SHP77 treated with DMSO at 0.1 percent for 48 hours (cell line): ENCODE data around the gene CTH.
"Not testable (repeated sequence)": the region's sequence is repeated elsewhere in the genome, so short reads cannot be mapped to it uniquely, and the experiment has no call there.

Experiments
- DNase-seq: peaks from one replicate; lab custom pipeline; 2025; lab: John Stamatoyannopoulos, UW

The CTH gene

GRCh38 chr1:70455291-70455690, 44.2 kb downstream of the CTH start:
- DNase-seq: no peak

- DNase-seq: no peak
Observed at GRCh38 chr1:70458131-70458530, 47.1 kb downstream of the CTH start.

DNA sequence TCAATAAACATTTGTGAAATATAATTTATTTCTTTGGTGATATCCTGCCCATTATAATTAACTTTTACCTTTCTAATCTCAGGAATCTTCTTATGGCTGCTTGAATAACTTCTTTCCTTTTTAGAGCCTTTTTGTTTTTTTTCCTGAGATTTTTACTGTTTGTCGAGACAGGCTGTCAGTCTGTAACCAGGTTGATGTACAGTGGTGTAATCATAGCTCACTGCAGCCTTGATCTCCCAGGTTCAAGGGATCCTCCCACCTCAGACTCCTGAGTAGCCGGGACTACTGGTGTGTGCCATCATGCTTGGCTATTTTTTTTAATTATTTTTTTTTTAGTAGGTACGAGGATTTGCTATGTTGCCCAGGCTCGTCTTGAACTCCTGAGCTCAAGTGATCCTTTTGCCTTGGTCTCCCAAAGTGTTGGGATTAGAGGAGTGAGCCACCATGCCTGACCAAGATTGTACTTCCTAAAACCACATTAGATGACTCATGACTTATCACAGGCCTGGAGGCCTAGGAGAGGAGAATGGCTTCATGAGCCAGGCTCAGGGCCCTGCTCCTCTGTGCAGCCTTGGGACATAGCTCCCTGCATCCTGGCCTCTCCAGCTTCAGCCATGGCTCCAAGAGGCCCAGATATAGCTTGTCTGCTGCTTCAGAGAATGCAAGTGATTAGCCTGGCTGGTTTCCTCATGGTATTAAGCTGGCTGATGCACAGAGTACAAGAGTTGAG, 48.6 kb downstream of the CTH start:
- DNase-seq: no peak

- DNase-seq: not testable (repeated sequence)
Observed at GRCh38 chr1:70460740-70461713, 50.0 kb downstream of the CTH start.

- no peak for DNase-seq
Observed at GRCh38 chr1:70462611-70463010, 51.5 kb downstream of the CTH start.

GRCh38 chr1:70465911-70466310, 54.8 kb downstream of the CTH start:
- no peak for DNase-seq

DNA sequence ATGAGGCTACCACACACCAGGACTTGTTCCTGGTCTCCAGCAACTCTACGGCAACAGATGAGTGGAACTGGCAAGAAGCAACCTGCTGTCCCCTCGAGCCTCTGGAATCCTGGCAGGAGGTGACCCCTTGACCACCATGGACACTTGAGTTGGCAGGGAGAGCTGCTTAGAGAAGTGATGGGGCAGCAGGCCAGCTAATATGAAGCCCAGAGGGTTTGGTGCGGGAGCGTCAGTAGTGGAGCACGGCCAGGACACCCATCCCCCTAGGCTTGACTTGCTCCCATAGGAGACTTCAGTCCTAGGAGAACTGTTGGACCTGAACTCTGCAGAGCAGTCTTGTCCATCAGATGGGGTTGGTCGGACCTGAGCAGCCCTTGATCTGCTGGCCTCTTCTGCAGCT, 56.5 kb downstream of the CTH start:
- DNase-seq: no peak

DNA sequence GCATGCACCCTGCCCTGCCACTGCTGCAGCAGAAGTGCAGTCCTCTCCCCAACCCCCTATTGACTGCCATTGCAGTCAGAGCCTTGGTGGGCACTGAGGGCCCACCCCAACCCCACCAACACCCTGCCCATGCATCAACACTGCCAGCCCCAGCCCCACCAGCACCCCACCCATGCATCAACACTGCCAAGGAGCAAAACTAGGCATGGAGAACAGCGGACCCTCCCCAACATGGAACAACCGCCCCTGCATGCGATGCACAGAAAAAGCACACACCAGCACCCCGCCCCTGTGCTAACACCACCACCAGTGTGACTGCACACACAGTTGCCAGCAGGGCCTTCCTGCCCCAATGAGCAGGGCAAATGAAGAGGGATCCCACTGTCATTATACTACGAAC, 57.1 kb downstream of the CTH start:
- no peak for DNase-seq

DNA sequence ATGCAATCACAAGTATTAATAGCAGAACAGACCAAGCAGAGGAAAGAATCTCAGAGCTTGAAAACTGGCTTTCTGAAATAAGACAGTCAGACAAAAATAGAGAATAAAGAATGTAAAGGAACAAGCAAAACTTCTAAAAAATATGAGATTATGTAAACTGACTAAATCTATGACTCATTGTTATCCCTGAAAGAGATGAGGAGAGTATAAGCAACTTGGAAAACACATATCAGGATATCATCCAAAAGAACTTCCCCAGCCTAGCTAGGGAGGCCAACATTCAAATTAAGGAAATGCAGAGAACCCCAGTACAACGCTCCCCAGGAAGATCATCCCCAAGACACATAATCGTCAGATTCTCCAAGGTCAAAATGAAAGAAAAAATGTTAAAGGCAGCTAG, 58.1 kb downstream of the CTH start:
- DNase-seq: not testable (repeated sequence)

- no peak for DNase-seq
Observed at GRCh38 chr1:70475023-70475422, 64.0 kb downstream of the CTH start.

DNA sequence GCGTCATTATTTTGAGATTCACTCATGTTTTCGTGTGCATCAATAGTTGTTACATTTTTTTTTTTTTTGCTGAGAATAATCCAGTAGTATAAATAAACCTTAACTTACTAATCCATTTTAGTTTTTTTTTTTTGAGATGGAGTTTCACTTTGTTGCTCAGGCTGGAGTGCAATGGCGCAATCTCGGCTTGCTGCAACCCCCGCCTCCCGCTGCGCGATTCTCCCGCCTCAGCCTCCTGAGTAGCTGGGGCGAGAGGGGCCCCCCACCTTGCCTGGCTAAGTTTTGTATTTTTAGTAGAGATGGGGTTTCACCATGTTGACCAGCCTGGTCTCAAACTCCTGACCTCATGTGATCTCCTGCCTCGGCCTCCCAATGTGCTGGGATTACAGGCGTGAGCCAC, 66.0 kb downstream of the CTH start:
- no peak for DNase-seq

DNA sequence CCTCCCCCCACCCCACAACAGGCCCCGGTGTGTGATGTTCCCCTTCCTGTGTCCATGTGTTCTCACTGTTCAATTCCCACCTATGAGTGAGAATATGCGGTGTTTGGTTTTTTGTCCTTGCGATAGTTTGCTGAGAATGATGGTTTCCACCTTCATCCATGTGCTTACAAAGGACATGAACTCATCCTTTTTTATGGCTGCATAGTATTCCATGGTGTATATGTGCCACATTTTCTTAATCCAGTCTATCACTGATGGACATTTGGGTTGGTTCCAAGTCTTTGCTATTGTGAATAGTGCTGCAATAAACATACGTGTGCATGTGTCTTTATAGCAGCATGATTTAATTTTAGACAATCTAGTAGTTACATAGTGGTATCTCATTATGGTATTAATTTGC, 66.8 kb downstream of the CTH start:
- DNase-seq: not testable (repeated sequence)

DNA sequence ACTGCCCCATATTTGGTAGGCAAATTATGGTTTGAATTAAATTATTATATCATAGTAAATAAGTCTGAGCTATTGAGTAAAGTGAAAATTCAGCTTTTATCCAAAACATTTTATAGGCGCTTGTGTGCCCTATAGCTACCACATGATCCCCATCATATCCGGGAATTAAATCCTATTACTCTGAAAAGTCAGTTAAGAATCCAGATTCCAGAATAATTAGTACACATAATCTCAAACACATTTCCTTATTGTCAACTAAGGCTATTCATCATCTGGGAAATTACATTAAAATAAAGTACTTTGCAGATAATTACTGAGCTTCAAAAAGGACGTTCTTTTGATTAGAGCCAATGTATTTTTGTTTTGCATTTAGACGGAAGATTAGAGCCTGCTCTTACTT, 72.3 kb downstream of the CTH start:
- no peak for DNase-seq

DNA sequence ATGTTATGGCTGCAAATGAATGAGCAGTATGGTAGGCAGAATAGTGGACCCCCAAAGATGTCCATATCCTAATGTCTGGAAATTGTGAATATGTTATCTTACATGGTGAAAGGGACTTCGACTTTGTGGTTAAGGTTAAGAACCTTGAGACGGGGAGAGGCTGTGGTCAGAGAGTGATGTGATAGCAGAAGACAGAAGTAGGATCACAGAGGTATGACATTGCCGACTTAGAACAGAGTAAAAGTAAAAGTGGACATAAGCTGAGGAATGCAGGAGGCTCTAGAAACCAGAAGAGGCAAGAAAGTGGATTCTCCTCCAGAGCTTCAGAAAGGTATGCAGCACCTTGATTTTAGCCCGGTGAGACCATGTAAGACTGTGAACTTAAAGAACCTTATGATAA, 74.6 kb downstream of the CTH start:
- no peak for DNase-seq

DNA sequence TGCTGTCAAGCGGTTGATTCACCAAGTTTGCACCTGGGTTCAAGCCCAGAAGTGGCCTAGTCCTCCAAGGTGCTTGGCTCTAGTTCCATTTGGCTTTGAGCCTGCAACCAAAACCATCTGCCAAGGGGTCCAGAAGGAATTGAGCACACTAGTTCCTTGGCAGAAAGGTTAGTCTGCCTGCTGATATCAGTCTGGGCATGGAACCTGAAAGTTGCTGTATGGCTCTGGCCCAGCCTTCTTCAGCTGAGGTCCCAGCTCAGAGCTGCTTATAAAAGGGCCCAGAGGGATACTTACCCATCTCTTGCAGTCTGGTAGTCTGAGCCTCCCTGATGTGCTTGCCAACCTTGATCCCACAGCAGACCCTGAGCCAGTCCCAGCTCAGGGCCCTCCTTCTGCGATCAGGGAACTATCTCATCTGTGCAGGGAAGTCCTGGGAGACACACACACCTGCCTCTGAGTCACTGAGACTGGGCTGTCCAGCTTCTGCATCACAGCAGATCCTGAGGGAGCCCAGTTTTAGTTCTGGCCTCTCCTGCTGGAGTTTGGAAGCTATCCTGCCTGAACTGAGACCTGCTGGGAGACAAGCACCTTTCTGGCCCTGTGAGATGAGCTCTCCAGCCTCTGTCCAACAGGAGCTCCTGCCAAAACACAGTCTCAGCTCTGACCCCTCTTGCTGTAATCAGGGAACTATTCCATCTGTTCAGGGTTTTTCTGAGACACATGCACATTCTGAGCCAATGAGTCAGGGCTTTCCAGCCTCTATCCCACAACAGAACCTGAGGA, 75.8 kb downstream of the CTH start:
- no peak for DNase-seq

DNA sequence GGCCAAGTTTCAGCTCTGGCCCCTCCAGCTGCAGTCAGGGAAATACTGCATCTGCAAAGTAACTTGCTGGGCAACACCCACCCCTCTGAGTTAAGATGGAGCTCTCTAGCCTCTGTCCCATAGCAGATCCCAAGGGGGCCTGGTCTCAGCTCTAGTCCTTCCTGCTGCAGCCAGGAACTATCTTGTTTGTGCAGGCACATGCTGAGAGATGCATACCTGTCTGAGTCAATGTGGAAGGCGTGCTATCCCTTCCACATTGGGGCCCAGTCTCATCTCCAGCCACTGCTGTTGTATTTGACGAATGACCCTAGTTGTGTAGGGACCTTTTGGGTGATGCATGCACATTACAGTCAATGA, 76.4 kb downstream of the CTH start:
- no peak for DNase-seq

DNA sequence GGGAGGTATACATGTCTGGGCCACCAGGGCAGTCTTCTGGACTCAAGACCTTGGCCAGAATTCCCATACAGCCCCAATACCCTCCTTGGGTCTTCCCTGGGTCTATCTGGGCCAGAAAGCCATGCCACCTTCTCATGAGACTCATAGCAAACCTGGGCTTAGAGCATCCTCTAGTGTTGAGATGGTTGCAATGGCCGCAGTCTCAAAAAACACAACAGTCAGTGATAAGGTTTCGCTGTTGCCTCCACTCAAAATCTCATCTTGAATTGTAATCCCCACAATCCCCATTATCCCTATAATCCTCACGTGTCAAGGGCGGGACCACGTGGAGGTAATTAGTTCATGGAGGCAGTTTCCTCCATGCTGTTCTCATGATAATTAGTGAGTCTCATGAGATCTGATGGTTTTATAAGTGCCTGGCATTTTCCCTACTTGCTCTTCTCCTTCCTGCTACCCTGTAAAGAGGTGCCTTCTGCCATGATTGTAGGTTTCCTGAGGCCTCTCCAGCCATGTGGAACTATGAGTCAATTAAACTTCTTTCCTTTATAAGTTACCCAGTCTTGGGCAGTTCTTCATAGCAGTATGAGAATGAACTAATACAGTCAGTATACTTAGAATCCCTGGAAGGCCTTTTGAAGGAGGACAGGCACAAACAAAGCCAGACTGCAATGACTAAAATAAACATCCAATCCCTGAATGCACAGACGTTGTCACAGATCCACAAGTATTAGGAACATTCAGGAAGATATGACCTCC, 77.0 kb downstream of the CTH start:
- no peak for DNase-seq
